B cell (primary cell): Measurements from ENCODE around the gene SATL1. TPM values are rescaled to one million over a fixed set of nuclear protein-coding genes. Genes with fewer than 3 reads are reported as not detected.

ENCODE experiments used
- ATAC-seq: fragments of 200-7000 bp; cut with Tn5 transposase; one replicate; pipeline ENCODE4 v1.10.0; 2021; ENCODE audit warnings: low read depth, mild to moderate bottlenecking, moderate number of reproducible peaks, moderate library complexity
- CTCF ChIA-PET: fragments of 350-600 bp; sonication (Branson Sonifier 250); formaldehyde crosslinking; loops from one replicate; lab custom pipeline; 2021; ENCODE audit warnings: antibody characterized with exemption, inconsistent platforms; lab: Charles Lee
- POLR2A ChIA-PET: fragments of 350-600 bp; sonication (Branson Sonifier 250); formaldehyde crosslinking; loops from one replicate; lab custom pipeline; 2021; ENCODE audit warnings: antibody characterized with exemption; lab: Charles Lee
- DNase-seq: peaks from one replicate; pipeline ENCODE4 v3.0.0; 2013
- H2AFZ ChIP-seq: 2 replicates; pipeline ENCODE4 v1.6.1; 2012; ENCODE audit warnings: mild to moderate bottlenecking, low read depth, low read length; ENCODE audit not compliant: insufficient read depth, poor library complexity, severe bottlenecking
- H3K27ac ChIP-seq, 2 donors: 1 replicate in 1 of 2; 2 replicates in 1 of 2; pipeline ENCODE4 v1.5.1; 2012 to 2013; ENCODE audit warnings: low read length in 2 of 2, mild to moderate bottlenecking in 2 of 2, moderate library complexity in 1 of 2
- H3K27me3 ChIP-seq, 4 experiments: fragments of 200-600 bp in 1 of 4; sonication (generic) in 1 of 4; replicated peaks in 1 of 4; 1 replicate in 2 of 4; 2 replicates in 2 of 4; pipeline versions ENCODE4 v1.6.1 to v1.7.0; 2013 to 2016; ENCODE audit warnings: low read length in 3 of 4, mild to moderate bottlenecking in 2 of 4, mixed read lengths in 1 of 4, moderate library complexity in 1 of 4; ENCODE audit not compliant: insufficient read depth in 4 of 4, control insufficient read depth in 3 of 4; ENCODE audit errors: control extremely low read depth in 1 of 4
- H3K36me3 ChIP-seq, 2 experiments: replicated peaks in 1 of 2; 1 replicate in 1 of 2; 2 replicates in 1 of 2; pipeline versions ENCODE4 v1.6.1 to v1.7.1; 2013; ENCODE audit warnings: low read length in 1 of 2; ENCODE audit not compliant: insufficient read depth in 2 of 2, control insufficient read depth in 1 of 2; ENCODE audit errors: control extremely low read depth in 1 of 2, extremely low read depth in 1 of 2
- H3K4me1 ChIP-seq, 2 donors: fragments of 200-600 bp in 1 of 2; sonication (generic) in 1 of 2; 1 replicate in 1 of 2; 2 replicates in 1 of 2; pipeline versions ENCODE4 v1.5.1 to v1.6.1; 2013 to 2017; ENCODE audit warnings: low read length in 2 of 2; ENCODE audit not compliant: control insufficient read depth in 2 of 2, insufficient read depth in 2 of 2
- H3K4me2 ChIP-seq: replicated peaks from 2 replicates; pipeline ENCODE3; 2012; ENCODE audit warnings: mild to moderate bottlenecking, low read depth, low read length; ENCODE audit not compliant: poor library complexity, severe bottlenecking
- H3K4me3 ChIP-seq, 5 experiments: fragments of 200-600 bp in 1 of 5; sonication (generic) in 1 of 5; 1 replicate in 3 of 5; 2 replicates in 2 of 5; pipeline versions ENCODE4 v1.5.1 to v1.7.0; 2011 to 2016; ENCODE audit warnings: low read length in 4 of 5, mild to moderate bottlenecking in 4 of 5, low read depth in 2 of 5, control low read depth in 1 of 5, moderate library complexity in 1 of 5; ENCODE audit not compliant: insufficient read depth in 1 of 5; ENCODE audit errors: control extremely low read depth in 1 of 5, extremely low read depth in 1 of 5
- H3K79me2 ChIP-seq: fragments of 200-600 bp; sonication (generic); one replicate; pipeline ENCODE4 v1.6.0; 2016; ENCODE audit warnings: low read length; ENCODE audit not compliant: control insufficient read depth, insufficient read depth
- H3K9ac ChIP-seq: fragments of 200-600 bp; sonication (generic); 2 replicates; pipeline ENCODE4 v1.6.1; 2017; ENCODE audit warnings: mild to moderate bottlenecking, low read length, moderate library complexity
- H3K9me3 ChIP-seq, 3 donors: one replicate each; pipeline versions ENCODE4 v1.6.1 to v1.7.1; 2013; ENCODE audit warnings: low read length in 2 of 3; ENCODE audit not compliant: control insufficient read depth in 2 of 3, insufficient read depth in 1 of 3; ENCODE audit errors: control extremely low read depth in 1 of 3
- H4K20me1 ChIP-seq: 2 replicates; pipeline ENCODE4 v1.6.0; 2012; ENCODE audit warnings: mild to moderate bottlenecking, low read length; ENCODE audit not compliant: insufficient read depth, control insufficient read depth, poor library complexity, severe bottlenecking
- H3K27ac Mint-ChIP-seq: one replicate; pipeline ENCODE4 v1.8.0; 2021; ENCODE audit warnings: mixed read lengths
- H3K27me3 Mint-ChIP-seq: one replicate; pipeline ENCODE4 v1.8.0; 2021; ENCODE audit warnings: mixed read lengths
- H3K4me1 Mint-ChIP-seq: one replicate; pipeline ENCODE4 v1.8.0; 2021; ENCODE audit warnings: mixed read lengths
- H3K4me3 Mint-ChIP-seq: one replicate; pipeline ENCODE4 v1.8.0; 2021; ENCODE audit warnings: mixed read lengths
- H3K9me3 Mint-ChIP-seq: one replicate; pipeline ENCODE4 v1.8.0; 2022; ENCODE audit warnings: mixed read lengths; ENCODE audit not compliant: insufficient read depth
- EZH2 ChIP-seq: IDR thresholded peaks from 2 replicates; pipeline ENCODE4 v1.6.1; 2012; ENCODE audit warnings: borderline replicate concordance, low read depth, mild to moderate bottlenecking, moderate library complexity, low read length; ENCODE audit not compliant: insufficient read depth, poor library complexity, severe bottlenecking
- WGBS: methylation state at CpG from one replicate; pipeline ENCODE4 v1.1.5; 2013; ENCODE audit warnings: missing lambda C conversion rate; ENCODE audit not compliant: insufficient coverage; 5-methylcytosine and 5-hydroxymethylcytosine counted together
- intact Hi-C: fragments of 100-400 bp; cut with micrococcal nuclease; formaldehyde crosslinking; loops from one replicate; pipeline ENCODE4 v1.10.0; 2022
- polyA plus RNA-seq: library from polyadenylated mRNA; depleted of rRNA; stranded (reverse); fragments of >200 nt; gene quantifications from 2 replicates; pipeline ENCODE4 v1.2.3, GENCODE V29; 2012
- total RNA-seq, 2 donors: library from RNA; stranded (reverse); fragments of 120-200 nt in 1 of 2; gene quantifications; 1 replicate in 1 of 2; 2 replicates in 1 of 2; pipeline versions ENCODE4 v1.2.3 to v1.2.4, GENCODE V29; 2013 to 2022
- TF ChIP-seq, protein P1 (sequence below): fragments of 200-600 bp; IDR thresholded peaks from one replicate; pipeline ENCODE4 v1.8.0; 2022; ENCODE audit warnings: antibody characterized with exemption, mild to moderate bottlenecking

Gene SATL1
- total and polyA plus RNA-seq, 2 donors (not counting 1 experiment from before 2014, with no cell fraction given): 0.04 TPM; not detected in 1

DNA sequence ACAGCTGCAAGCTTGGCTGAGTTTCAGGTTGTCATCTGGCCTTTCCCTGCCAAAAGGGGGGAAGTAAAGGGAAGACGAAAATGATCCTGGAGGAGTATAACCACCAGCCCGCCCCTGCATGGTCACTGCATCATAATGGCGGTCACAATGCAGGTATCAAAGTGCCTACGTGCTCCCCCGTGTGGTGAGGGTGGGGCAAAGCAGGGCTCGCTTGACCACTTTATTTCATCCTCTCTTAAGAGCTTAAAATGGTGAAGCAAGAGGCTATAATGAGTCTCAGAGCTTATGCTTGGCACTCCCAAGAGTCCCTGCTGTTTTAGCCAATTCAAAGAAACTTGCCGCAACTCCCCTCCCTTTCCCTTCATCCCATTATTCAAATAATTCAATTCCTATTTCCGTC is 134.3 kb downstream of the SATL1 start:
- Mint-ChIP-seq H3K4me3 (no peak overlapping the region), H3K27me3 (no peaks in the 10 kb centered on the region), H3K27ac (no peak overlapping the region), H3K9me3 (no peaks in the 10 kb centered on the region), H3K4me1 (no peaks in the 10 kb centered on the region)
- Histone ChIP-seq H3K4me2 (no peak overlapping the region), H2AFZ (no peak overlapping the region), H4K20me1 (no peaks in the 10 kb centered on the region), H3K27me3 (no peaks in the 10 kb centered on the region), H3K9me3 (no peaks in the 10 kb centered on the region), H3K9ac (no peak overlapping the region), H3K79me2 (no peaks in the 10 kb centered on the region), H3K4me3 (no peak overlapping the region), H3K27ac (no peak overlapping the region), H3K4me1 (no peaks in the 10 kb centered on the region), H3K36me3 (no peaks in the 10 kb centered on the region)
- ATAC-seq (no peak), DNase-seq (no peak)
- CTCF ChIA-PET: interaction anchor here (0.8 to 3.4 kb wide), 2 partner anchors 433 to 435 kb away, joined by 3 to 19 read pairs; no protein-coding TSS in a partner anchor
- POLR2A ChIA-PET: no interaction called here
- no peak for TF ChIP-seq EZH2
- TF ChIP-seq, protein P1, sequence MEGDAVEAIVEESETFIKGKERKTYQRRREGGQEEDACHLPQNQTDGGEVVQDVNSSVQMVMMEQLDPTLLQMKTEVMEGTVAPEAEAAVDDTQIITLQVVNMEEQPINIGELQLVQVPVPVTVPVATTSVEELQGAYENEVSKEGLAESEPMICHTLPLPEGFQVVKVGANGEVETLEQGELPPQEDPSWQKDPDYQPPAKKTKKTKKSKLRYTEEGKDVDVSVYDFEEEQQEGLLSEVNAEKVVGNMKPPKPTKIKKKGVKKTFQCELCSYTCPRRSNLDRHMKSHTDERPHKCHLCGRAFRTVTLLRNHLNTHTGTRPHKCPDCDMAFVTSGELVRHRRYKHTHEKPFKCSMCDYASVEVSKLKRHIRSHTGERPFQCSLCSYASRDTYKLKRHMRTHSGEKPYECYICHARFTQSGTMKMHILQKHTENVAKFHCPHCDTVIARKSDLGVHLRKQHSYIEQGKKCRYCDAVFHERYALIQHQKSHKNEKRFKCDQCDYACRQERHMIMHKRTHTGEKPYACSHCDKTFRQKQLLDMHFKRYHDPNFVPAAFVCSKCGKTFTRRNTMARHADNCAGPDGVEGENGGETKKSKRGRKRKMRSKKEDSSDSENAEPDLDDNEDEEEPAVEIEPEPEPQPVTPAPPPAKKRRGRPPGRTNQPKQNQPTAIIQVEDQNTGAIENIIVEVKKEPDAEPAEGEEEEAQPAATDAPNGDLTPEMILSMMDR: no peak
- intact Hi-C loops: no loop called here
- WGBS: 100% methylated on average over 2 of the region's 8 CpGs

DNA sequence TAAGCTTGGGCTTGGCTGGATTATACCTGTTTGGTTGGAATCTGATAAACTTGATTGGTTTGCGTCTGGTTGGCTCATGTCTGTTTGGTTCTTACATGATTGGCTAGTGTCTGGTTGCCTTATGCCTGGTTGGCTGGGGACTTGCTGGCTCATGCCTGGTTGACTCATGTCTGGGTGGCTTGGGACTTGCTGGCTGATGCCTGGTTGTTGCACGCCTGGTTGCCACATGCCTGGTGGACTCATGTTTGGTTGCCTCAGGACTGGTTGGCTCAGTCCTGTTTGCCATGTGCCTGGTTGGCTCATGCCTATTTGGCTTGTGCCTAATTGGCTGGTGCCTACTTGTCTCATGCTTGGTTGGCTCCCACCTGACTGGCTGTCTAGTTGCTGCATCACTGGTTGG is 135.4 kb downstream of the SATL1 start:
- no peak overlapping the region for H3K4me3 ChIP-seq
- no peak overlapping the region for H3K27ac ChIP-seq
- no peaks in the 10 kb centered on the region for H3K79me2 ChIP-seq
- no peaks in the 10 kb centered on the region for H3K27me3 Mint-ChIP-seq
- no peaks in the 10 kb centered on the region for H3K36me3 ChIP-seq
- H3K27ac Mint-ChIP-seq: no peak overlapping the region
- H4K20me1 ChIP-seq: no peaks in the 10 kb centered on the region
- intact Hi-C loops: no loop called here
- CTCF ChIA-PET: no interaction called here
- H3K4me3 Mint-ChIP-seq: no peak overlapping the region
- no peaks in the 10 kb centered on the region for H3K9me3 Mint-ChIP-seq
- no peak overlapping the region for H3K9ac ChIP-seq
- no peak for DNase-seq
- H3K9me3 ChIP-seq: no peaks in the 10 kb centered on the region
- no peaks in the 10 kb centered on the region for H3K4me1 ChIP-seq
- TF ChIP-seq, protein P1: no peak
- TF ChIP-seq EZH2: no peak
- no peaks in the 10 kb centered on the region for H3K27me3 ChIP-seq
- H3K4me1 Mint-ChIP-seq: no peaks in the 10 kb centered on the region
- POLR2A ChIA-PET: no interaction called here
- 100% methylated on average over 2 of the region's 2 CpGs for WGBS
- H3K4me2 ChIP-seq: no peak overlapping the region
- H2AFZ ChIP-seq: no peak overlapping the region
- ATAC-seq: no peak
